Panc1 (cell line): ENCODE results near the gene VWF. TPM values are rescaled to one million over a fixed set of nuclear protein-coding genes. Genes with fewer than 3 reads are reported as not detected.

Source experiments
- ATAC-seq: fragments of 200-7000 bp; cut with Tn5 transposase; 2 replicates; pipeline ENCODE4 v1.9.1; 2020; ENCODE audit warnings: mild to moderate bottlenecking, moderate library complexity
- BruUV-seq: library from RNA; stranded (reverse); fragments of 400-500 nt; replicated peaks from 2 replicates; lab custom pipeline; 2021; lab: Mats Ljungman, UMichigan
- CTCF ChIA-PET: fragments of 300-600 bp; sonication (Branson Sonifier 250); formaldehyde crosslinking; loops from one replicate; lab custom pipeline; 2022; ENCODE audit warnings: antibody characterized with exemption; lab: Charles Lee
- POLR2A ChIA-PET: fragments of 300-600 bp; sonication (Branson Sonifier 250); formaldehyde crosslinking; loops from one replicate; lab custom pipeline; 2022; ENCODE audit warnings: antibody characterized with exemption; lab: Charles Lee
- DNase-seq: peaks from one replicate; pipeline ENCODE4 v3.0.0-alpha.2; 2010; ENCODE audit warnings: low read depth, low spot score
- H3K27ac ChIP-seq: 2 replicates; pipeline ENCODE4 v1.5.1; 2011; ENCODE audit warnings: mild to moderate bottlenecking, low read length, inconsistent platforms
- H3K27me3 ChIP-seq: fragments of 200-500 bp; sonication (Bioruptor generic); 2 replicates; pipeline ENCODE4 v1.6.0; 2014; ENCODE audit warnings: low read length, inconsistent platforms; ENCODE audit not compliant: control insufficient read depth, insufficient read depth
- H3K36me3 ChIP-seq: fragments of 200-500 bp; sonication (Bioruptor generic); 2 replicates; pipeline ENCODE4 v1.5.1; 2014; ENCODE audit warnings: inconsistent platforms, mild to moderate bottlenecking, low read length, moderate library complexity; ENCODE audit not compliant: control insufficient read depth, insufficient read depth
- H3K4me1 ChIP-seq: 2 replicates; pipeline ENCODE4 v1.5.1; 2011; ENCODE audit warnings: inconsistent platforms, mild to moderate bottlenecking, low read length, moderate library complexity; ENCODE audit not compliant: control insufficient read depth, insufficient read depth
- H3K4me3 ChIP-seq, 2 experiments: 2 replicates each; pipeline ENCODE4 v1.5.1; 2011 to 2012; ENCODE audit warnings: low read depth in 2 of 2, low read length in 2 of 2, mild to moderate bottlenecking in 2 of 2, inconsistent platforms in 1 of 2, moderate library complexity in 1 of 2
- H3K9me3 ChIP-seq: fragments of 200-500 bp; sonication (Bioruptor generic); 2 replicates; pipeline ENCODE4 v1.5.1; 2014; ENCODE audit warnings: low read depth, mild to moderate bottlenecking, inconsistent platforms, low read length, moderate library complexity; ENCODE audit not compliant: control insufficient read depth, insufficient read depth
- POLR2AphosphoS5 ChIP-seq: IDR thresholded peaks from 2 replicates; pipeline ENCODE4 v1.6.1; 2012; ENCODE audit warnings: mild to moderate bottlenecking, low read depth, low read length, moderate library complexity
- REST ChIP-seq, 2 experiments: IDR thresholded peaks; 2 replicates each; pipeline ENCODE4 v1.6.1; 2011 to 2012; ENCODE audit warnings: low read depth in 2 of 2, control low read depth in 1 of 2, low read length in 1 of 2, mild to moderate bottlenecking in 1 of 2, moderate library complexity in 1 of 2; ENCODE audit not compliant: insufficient read depth in 1 of 2
- SIN3A ChIP-seq: IDR thresholded peaks from 2 replicates; pipeline ENCODE4 v1.6.1; 2012; ENCODE audit warnings: low read depth, mild to moderate bottlenecking, low read length, moderate library complexity, borderline replicate concordance; ENCODE audit not compliant: insufficient read depth
- TCF7L2 ChIP-seq: IDR thresholded peaks from 2 replicates; pipeline ENCODE4 v1.6.1; 2011; ENCODE audit warnings: mild to moderate bottlenecking, low read depth, low read length, inconsistent platforms
- in situ Hi-C: cut with HindIII; loops from 2 replicates; pipeline ENCODE4 v1.10.0; 2016; ENCODE audit warnings: low sequenced_read_pairs, low pct_unique_long_range_greater_than_20kb
- intact Hi-C: fragments of 100-400 bp; cut with micrococcal nuclease; formaldehyde crosslinking; loops from one replicate; pipeline ENCODE4 v1.10.0; 2022; ENCODE audit not compliant: unreplicated experiment
- total RNA-seq: library from RNA; stranded (reverse); gene quantifications from one replicate; pipeline ENCODE4 v1.2.1, GENCODE V29; 2021; ENCODE audit not compliant: unreplicated experiment
- TF ChIP-seq, protein P1 (sequence below): fragments of 450-650 bp; IDR thresholded peaks from 2 replicates; pipeline ENCODE4 v1.5.1; 2017; ENCODE audit warnings: mild to moderate bottlenecking

VWF gene
- total RNA-seq, 1 experiment from 2014 or later = 0.31 TPM

DNA sequence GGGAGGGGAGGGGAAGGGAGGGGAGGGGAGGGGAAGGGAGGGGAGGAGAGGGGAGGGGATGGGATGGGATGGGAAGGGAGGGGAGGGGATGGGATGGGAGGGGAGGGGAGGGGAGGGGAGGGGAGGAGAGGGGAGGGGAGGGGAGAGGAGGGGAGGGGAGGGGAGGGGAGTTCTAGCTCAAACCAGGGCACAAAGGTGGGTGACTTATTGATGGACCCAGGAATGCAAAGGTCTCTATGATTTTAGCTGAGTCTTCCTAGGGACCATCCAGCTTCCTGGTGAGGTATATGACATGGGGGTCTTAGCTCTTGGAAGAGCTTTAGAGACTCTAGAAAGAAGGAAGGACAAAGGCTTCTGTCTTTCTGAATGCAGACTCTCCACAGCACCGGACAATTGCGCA is 221.7 kb downstream of the VWF start:
- Histone ChIP-seq H3K27me3 (no peaks in the 10 kb centered on the region; the same call in 1 of the 2 replicates), H3K4me1 (no peaks in the 10 kb centered on the region), H3K4me3 (no peak overlapping the region), H3K9me3 (no peaks in the 10 kb centered on the region), H3K36me3 (no peaks in the 10 kb centered on the region), H3K27ac (no peak overlapping the region)
- POLR2A ChIA-PET = no interaction called here
- intact Hi-C loops (no loop called here), in situ Hi-C loops (no loop called here)
- no peak for TF ChIP-seq POLR2AphosphoS5
- DNase-seq (no peak), ATAC-seq (no peak)
- CTCF ChIA-PET = interaction anchor here (0.6 kb wide), 1 partner anchor 1795 kb away, joined by 3 read pairs; no protein-coding TSS in a partner anchor
- no TSS peak for BruUV-seq

DNA sequence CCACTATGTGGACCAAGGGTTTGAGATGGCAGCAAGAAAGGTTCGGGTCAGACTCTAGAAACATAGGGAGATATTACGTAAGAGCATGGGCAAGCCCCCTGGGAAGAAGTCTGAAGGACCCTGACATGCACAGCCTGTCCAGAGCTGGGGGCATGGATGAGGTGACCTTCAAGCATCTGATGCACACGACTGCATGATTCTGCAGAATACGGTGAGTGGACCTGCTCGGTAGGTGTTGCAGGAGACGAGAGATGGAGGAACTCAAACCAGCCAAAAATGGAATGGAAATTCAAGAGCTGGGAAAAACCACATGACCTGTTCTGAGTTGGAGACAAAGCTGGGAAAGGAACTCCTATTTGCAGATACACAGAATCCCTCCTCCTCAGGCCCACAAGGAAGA is 223.1 kb downstream of the VWF start:
- Histone ChIP-seq H3K4me1 (no peaks in the 10 kb centered on the region), H3K27ac (no peak overlapping the region), H3K36me3 (no peaks in the 10 kb centered on the region), H3K27me3 (no peaks in the 10 kb centered on the region; the same call in 1 of the 2 replicates), H3K4me3 (no peak overlapping the region), H3K9me3 (no peaks in the 10 kb centered on the region)
- intact Hi-C loops = no loop called here
- in situ Hi-C loops = no loop called here
- POLR2A ChIA-PET = no interaction called here
- TF ChIP-seq, protein P1, sequence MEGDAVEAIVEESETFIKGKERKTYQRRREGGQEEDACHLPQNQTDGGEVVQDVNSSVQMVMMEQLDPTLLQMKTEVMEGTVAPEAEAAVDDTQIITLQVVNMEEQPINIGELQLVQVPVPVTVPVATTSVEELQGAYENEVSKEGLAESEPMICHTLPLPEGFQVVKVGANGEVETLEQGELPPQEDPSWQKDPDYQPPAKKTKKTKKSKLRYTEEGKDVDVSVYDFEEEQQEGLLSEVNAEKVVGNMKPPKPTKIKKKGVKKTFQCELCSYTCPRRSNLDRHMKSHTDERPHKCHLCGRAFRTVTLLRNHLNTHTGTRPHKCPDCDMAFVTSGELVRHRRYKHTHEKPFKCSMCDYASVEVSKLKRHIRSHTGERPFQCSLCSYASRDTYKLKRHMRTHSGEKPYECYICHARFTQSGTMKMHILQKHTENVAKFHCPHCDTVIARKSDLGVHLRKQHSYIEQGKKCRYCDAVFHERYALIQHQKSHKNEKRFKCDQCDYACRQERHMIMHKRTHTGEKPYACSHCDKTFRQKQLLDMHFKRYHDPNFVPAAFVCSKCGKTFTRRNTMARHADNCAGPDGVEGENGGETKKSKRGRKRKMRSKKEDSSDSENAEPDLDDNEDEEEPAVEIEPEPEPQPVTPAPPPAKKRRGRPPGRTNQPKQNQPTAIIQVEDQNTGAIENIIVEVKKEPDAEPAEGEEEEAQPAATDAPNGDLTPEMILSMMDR = no peak
- TF ChIP-seq REST (IDR thresholded peaks at IDR 0.05; ENCODE audit: insufficient read depth in 1 of 2, low read depth in 2 of 2, low read length in 1 of 2) = no peak
- TF ChIP-seq POLR2AphosphoS5 = no peak
- no peak for TF ChIP-seq SIN3A
- no peak for TF ChIP-seq TCF7L2
- CTCF ChIA-PET = no interaction called here
- ATAC-seq (no peak), DNase-seq (no peak)
- no TSS peak for BruUV-seq

GRCh38 chr12:5900533-5901205 is 223.8 kb downstream of the VWF start:
- H3K36me3 ChIP-seq = no peaks in the 10 kb centered on the region
- BruUV-seq = no TSS peak
- H3K4me3 ChIP-seq = no peak overlapping the region
- H3K27ac ChIP-seq = no peak overlapping the region
- H3K4me1 ChIP-seq = no peaks in the 10 kb centered on the region
- intact Hi-C loops (no loop called here), in situ Hi-C loops (no loop called here)
- H3K27me3 ChIP-seq = no peaks in the 10 kb centered on the region; the same call in 1 of the 2 replicates
- H3K9me3 ChIP-seq = no peaks in the 10 kb centered on the region
- DNase-seq = no peak
- CTCF ChIA-PET = no interaction called here
- TF ChIP-seq, protein P1 = no peak
- no peak for TF ChIP-seq REST (IDR thresholded peaks at IDR 0.05; ENCODE audit: insufficient read depth in 1 of 2, low read depth in 2 of 2, low read length in 1 of 2)
- no peak for TF ChIP-seq POLR2AphosphoS5
- TF ChIP-seq TCF7L2 = no peak
- TF ChIP-seq SIN3A = no peak
- no peak for ATAC-seq
- POLR2A ChIA-PET = no interaction called here
